Measurements from ENCODE around the gene PDE10A. TPM values are rescaled to one million over a fixed set of nuclear protein-coding genes. Genes with fewer than 3 reads are reported as not detected.

PDE10A gene
- total and polyA plus RNA-seq, 9 of the 15 experiments (the other 6 are each of a cell fraction or from before 2014, with no cell fraction given): 0.04 TPM; not detected in 8

- Histone ChIP-seq H3K4me3 (no peak overlapping the region), H3K79me2 (ENCODE audit: control insufficient read depth, insufficient read depth, low read length) (no peaks in the 10 kb centered on the region), H3K27ac (ENCODE audit: extremely low read depth, low read depth, low read length) (no peak overlapping the region), H3K4me2 (ENCODE audit: insufficient read depth, low read length) (no peak overlapping the region), H3K9me3 (replicated peaks; ENCODE audit: control insufficient read depth, insufficient read depth, low read depth, low read length) (no peaks in the 10 kb centered on the region), H3K27me3 (ENCODE audit: control insufficient read depth in 2 of 2, insufficient read depth in 2 of 2, low read length in 2 of 2) (no peaks in the 10 kb centered on the region), H2AFZ (ENCODE audit: low read depth, low read length) (no peak overlapping the region), H3K9ac (ENCODE audit: insufficient read depth in 1 of 2, low read depth in 2 of 2, low read length in 2 of 2) (no peak overlapping the region), H3K4me1 (replicated peaks in 1 of 2; ENCODE audit: control insufficient read depth in 2 of 2, insufficient read depth in 2 of 2, low read length in 2 of 2) (no peaks in the 10 kb centered on the region), H4K20me1 (replicated peaks; ENCODE audit: control insufficient read depth, insufficient read depth, low read length) (no peaks in the 10 kb centered on the region), H3K36me3 (ENCODE audit: control insufficient read depth, insufficient read depth, low read length) (no peaks in the 10 kb centered on the region), H3K9me1 (ENCODE audit: control insufficient read depth, insufficient read depth, low read length) (no peaks in the 10 kb centered on the region)
- CTCF ChIA-PET (ENCODE audit: low intra/inter-chr PET ratio): no interaction called here
- POLR2A ChIA-PET: no interaction called here
- no TSS peak for BruUV-seq (replicated peaks)
- ATAC-seq (no peak), DNase-seq (ENCODE audit: extremely low read depth in 1 of 4, low spot score in 3 of 4) (no peak), FAIRE-seq (no peak)
- TF ChIP-seq NFIC (IDR thresholded peaks at IDR 0.05) (no peak), HLTF (IDR thresholded peaks at IDR 0.05) (no peak)
- intact Hi-C loops (cut with micrococcal nuclease) (no loop called here), in situ Hi-C loops (cut with MboI) (no loop called here)
These were observed 27.1 kb downstream of the PDE10A start for GRCh38 chr6:165635965-165636364.

- in situ Hi-C loops (cut with MboI): no loop called here
- ChIA-PET CTCF (ENCODE audit: low intra/inter-chr PET ratio) (no interaction called here), POLR2A (no interaction called here)
- no peak for DNase-seq (ENCODE audit: extremely low read depth in 1 of 4, low spot score in 3 of 4)
- H3K79me2 ChIP-seq (ENCODE audit: control insufficient read depth, insufficient read depth, low read length): no peaks in the 10 kb centered on the region
- H3K4me1 ChIP-seq (replicated peaks in 1 of 2; ENCODE audit: control insufficient read depth in 2 of 2, insufficient read depth in 2 of 2, low read length in 2 of 2): no peaks in the 10 kb centered on the region
- H3K27ac ChIP-seq (ENCODE audit: extremely low read depth, low read depth, low read length): no peak overlapping the region
- H3K27me3 ChIP-seq (ENCODE audit: control insufficient read depth in 2 of 2, insufficient read depth in 2 of 2, low read length in 2 of 2): no peaks in the 10 kb centered on the region
- no peak for ATAC-seq
- no peaks in the 10 kb centered on the region for H3K36me3 ChIP-seq (ENCODE audit: control insufficient read depth, insufficient read depth, low read length)
- H4K20me1 ChIP-seq (replicated peaks; ENCODE audit: control insufficient read depth, insufficient read depth, low read length): no peaks in the 10 kb centered on the region
- TF ChIP-seq GATAD2A (IDR thresholded peaks at IDR 0.05): no peak
- no peak for TF ChIP-seq ZNF121 (CRISPR knock-in tag; conservative IDR thresholded peaks at IDR 0.05)
- TF ChIP-seq SMAD1 (IDR thresholded peaks at IDR 0.05; ENCODE audit: low read depth, low read length, partially characterized antibody): no peak
- TF ChIP-seq ARNT (IDR thresholded peaks at IDR 0.05): no peak
- TF ChIP-seq, protein P1, sequence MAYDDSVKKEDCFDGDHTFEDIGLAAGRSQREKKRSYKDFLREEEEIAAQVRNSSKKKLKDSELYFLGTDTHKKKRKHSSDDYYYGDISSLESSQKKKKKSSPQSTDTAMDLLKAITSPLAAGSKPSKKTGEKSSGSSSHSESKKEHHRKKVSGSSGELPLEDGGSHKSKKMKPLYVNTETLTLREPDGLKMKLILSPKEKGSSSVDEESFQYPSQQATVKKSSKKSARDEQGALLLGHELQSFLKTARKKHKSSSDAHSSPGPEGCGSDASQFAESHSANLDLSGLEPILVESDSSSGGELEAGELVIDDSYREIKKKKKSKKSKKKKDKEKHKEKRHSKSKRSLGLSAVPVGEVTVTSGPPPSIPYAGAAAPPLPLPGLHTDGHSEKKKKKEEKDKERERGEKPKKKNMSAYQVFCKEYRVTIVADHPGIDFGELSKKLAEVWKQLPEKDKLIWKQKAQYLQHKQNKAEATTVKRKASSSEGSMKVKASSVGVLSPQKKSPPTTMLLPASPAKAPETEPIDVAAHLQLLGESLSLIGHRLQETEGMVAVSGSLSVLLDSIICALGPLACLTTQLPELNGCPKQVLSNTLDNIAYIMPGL (CRISPR knock-in tag; IDR thresholded peaks at IDR 0.05): no peak
- no peak overlapping the region for H3K4me2 ChIP-seq (ENCODE audit: insufficient read depth, low read length)
- no peak for FAIRE-seq
- WGBS (ENCODE audit: insufficient coverage, low coverage, missing lambda C conversion rate): 2% methylated on average over 16 of the region's 16 CpGs
- no peak overlapping the region for H2AFZ ChIP-seq (ENCODE audit: low read depth, low read length)
- no peaks in the 10 kb centered on the region for H3K9me3 ChIP-seq (replicated peaks; ENCODE audit: control insufficient read depth, insufficient read depth, low read depth, low read length)
- H3K4me3 ChIP-seq: no peak overlapping the region
- no TSS peak for BruUV-seq (replicated peaks)
- no peaks in the 10 kb centered on the region for H3K9me1 ChIP-seq (ENCODE audit: control insufficient read depth, insufficient read depth, low read length)
- intact Hi-C loops (cut with micrococcal nuclease): no loop called here
- H3K9ac ChIP-seq (ENCODE audit: insufficient read depth in 1 of 2, low read depth in 2 of 2, low read length in 2 of 2): no peak overlapping the region
These were observed 28.8 kb downstream of the PDE10A start for GRCh38 chr6:165634101-165634880.
